Stimulated activated CD4-positive, alpha-beta T cell treated with anti-CD3 and anti-CD28 coated beads, Interleukin-4, amount 100 ng/mL, for 48 hours (primary cell): ENCODE measurements around the gene RCBTB1.

Source experiments
- DNase-seq, 2 donors: peaks; one replicate each; pipeline ENCODE4 v3.0.0-alpha.2; 2020; ENCODE audit warnings: low read depth in 2 of 2

Gene RCBTB1

GRCh38 chr13:49512578-49512977, 72.8 kb downstream of the RCBTB1 start:
- no peak for DNase-seq

DNA sequence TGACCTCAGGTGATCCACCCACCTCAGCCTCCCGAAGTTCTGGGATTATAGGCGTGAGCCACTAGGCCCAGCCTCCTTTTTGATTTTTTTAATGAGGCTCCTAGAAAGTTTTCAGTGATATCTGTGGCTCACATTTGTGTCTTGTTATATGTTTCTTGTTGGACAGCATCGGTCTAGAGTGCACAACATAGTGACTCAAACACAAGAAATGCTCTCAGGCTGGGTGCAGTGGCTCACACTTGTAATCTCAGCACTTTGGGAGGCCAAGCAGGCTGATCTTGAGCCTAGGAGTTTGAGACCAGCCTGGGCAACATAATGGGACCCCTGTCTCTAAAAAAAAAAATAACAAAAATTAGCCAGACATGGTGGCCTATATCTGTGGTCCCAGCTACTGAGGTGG, 81.4 kb downstream of the RCBTB1 start:
- no peak for DNase-seq

DNA sequence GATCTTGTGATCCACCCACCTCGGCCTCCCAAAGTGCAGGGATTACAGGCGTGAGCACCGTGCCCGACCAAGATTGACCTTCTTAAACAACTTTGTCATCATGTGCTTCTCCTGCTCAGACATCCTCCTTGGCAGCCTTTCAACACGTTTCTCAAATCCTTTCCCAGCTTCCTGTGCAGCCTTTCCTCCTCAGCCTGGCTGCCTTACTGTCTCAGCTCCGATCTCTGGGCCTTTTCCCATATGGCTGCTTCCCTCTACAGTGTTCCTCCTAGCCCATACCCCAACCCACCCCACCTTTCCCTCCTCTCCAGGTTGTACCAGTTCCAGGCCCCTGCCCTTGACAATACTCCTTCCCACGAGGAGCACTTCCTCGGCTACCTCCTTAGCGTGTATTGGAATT, 82.4 kb downstream of the RCBTB1 start:
- DNase-seq = no peak

GRCh38 chr13:49499889-49500660, 85.3 kb downstream of the RCBTB1 start:
- DNase-seq = no peak

DNA sequence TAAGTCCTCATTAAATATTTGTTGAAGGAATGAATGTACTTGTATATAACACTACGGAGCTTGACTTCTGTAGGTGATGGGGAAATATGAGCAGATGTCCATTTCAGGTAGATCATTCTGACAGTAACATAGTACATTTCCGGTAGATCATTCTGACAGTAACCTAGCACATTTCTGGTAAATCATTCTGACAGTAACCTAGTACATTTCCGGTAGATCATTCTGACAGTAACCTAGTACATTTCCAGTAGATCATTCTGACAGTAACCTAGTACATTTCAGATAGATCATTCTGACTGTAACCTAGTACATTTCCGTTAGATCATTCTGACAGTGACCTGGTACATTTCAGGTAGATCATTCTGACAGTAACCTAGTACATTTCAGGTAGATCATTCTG, 87.2 kb downstream of the RCBTB1 start:
- DNase-seq = no peak

DNA sequence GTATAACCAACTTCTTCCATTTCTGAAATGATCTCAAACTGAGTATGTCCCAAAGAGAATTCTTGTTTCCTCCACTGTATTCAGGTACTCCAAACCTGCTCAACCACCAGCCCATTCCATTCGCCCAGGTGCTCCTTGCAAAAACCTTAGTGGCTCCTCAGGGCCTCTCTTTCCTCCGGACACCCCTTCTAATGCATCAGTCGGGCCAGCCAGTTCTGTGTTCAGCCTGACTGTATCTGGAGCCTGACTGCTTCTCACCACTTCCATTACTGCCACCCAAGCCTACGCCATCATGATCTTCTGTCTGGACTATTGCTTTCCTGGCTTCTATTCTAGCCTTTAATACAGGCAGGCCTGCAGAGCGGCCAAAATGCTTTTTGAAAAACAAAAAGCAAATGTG, 88.1 kb downstream of the RCBTB1 start:
- peak in 1 of 2 donors; percentile 1 for DNase-seq

DNA sequence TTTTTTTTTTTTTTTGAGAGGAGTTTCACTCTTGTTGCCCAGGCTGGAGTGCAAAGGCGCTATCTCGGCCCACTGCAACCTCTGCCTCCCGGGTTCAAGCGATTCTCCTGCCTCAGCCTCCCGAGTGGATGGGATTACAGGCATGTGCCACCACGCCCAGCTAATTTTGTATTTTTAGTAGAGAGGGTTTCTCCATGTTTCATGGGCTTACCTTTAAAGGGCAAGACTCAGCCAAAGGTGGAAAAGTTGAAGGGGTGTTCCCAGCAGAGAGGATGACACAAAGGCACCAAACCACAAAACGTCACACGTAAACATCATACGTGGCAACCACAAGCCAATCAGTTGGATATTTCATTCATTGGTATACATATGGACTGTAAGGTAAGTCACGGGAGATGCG, 88.5 kb downstream of the RCBTB1 start:
- DNase-seq = peak; percentile 33 to 37

DNA sequence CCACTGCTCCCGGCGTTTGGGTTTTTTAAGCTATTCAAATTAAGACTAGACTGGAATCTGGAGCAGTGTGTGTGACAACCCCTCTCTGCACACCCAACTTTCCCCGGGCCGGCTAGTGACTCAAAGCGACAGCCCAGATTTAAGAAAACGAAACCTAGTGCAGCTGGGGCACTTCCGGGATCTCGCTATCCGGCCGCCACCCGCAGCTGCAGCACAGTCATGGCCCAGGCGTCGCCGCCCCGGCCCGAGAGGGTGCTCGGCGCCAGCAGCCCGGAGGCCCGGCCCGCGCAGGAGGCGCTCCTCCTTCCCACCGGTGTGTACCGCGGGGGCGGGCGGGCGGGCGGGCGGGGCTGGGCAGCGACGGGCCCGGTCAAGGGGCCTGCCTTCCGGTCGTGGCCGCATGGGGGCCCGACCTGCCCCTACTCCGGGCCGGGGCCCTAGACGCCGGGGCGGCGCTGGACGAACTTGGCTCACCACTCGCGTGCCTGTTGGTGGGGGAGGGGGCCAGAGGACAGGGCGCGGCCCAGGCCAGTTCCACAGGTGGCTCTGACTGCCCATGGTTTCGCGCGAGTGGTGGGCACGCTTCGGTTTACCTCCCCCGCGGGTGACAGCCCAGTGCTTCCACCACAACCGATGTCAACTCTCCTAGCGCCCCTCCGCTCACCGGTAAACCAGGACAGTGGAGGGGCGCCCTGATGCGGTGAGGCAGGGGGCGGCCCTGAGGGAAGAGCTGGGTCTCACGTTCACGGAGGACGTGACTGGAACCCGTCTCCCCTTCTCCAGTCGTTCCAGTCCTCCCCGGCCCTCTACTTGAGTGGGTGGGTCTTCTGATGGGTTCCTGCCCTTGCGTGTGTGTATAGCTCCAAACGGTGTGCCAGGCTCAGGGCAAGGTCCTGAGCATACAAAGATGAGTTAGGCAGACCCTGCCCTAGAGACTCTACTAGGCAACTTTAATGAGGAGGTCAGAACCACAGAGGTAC, 89.3 kb downstream of the RCBTB1 start, which contains the start of gene PHF11:
PHF11 (plus strand) TSS at position 171 of the 980 bp plus-strand sequence; CDS start at position 220, 49 bp downstream.
- DNase-seq = peak; percentile 77 to 88

- no peak for DNase-seq
Measured at GRCh38 chr13:49494645-49495044, 90.7 kb downstream of the RCBTB1 start.

GRCh38 chr13:49488563-49488962, 96.8 kb downstream of the RCBTB1 start:
- no peak for DNase-seq
